SK-N-SH (cell line): ENCODE results near the gene GALNT14. TPM values are rescaled to one million over a fixed set of nuclear protein-coding genes. Genes with fewer than 3 reads are reported as not detected.

Source experiments
- CTCF ChIA-PET: fragments of 300-600, 350-600 bp; formaldehyde crosslinking; extraction: SDS; loops from one replicate; lab custom pipeline; 2021; lab: Yijun Ruan, JAX
- POLR2A ChIA-PET: fragments of 350-600 bp; sonication (Branson Sonifier 250); formaldehyde crosslinking; extraction: SDS; loops from one replicate; lab custom pipeline; 2020; ENCODE audit warnings: antibody characterized with exemption, inconsistent platforms; lab: Yijun Ruan, JAX
- DNase-seq: peaks from one replicate; pipeline ENCODE4 v3.0.0; 2012
- H2AFZ ChIP-seq: fragments of 200-600 bp; sonication (generic); 2 replicates; pipeline ENCODE4 v1.8.1; 2016; ENCODE audit warnings: antibody characterized with exemption, mild to moderate bottlenecking, low read depth
- H3F3A ChIP-seq: fragments of 200-600 bp; sonication (generic); replicated peaks from 2 replicates; pipeline ENCODE3; 2016; ENCODE audit warnings: antibody characterized with exemption, mild to moderate bottlenecking; ENCODE audit not compliant: insufficient read depth
- H3K27ac ChIP-seq, 2 experiments: fragments of 200-500 bp in 1 of 2; fragments of 200-600 bp in 1 of 2; sonication (Bioruptor generic) in 1 of 2; sonication (generic), shearing (Covaris generic) in 1 of 2; 2 replicates each; pipeline versions ENCODE4 v1.5.1 to v1.6.1; 2014 to 2016; ENCODE audit warnings: low read depth in 2 of 2, inconsistent platforms in 1 of 2, low read length in 1 of 2, mild to moderate bottlenecking in 1 of 2, mixed read lengths in 1 of 2
- H3K27me3 ChIP-seq: fragments of 200-600 bp; sonication (generic), shearing (Covaris generic); 2 replicates; pipeline ENCODE4 v1.6.1; 2016; ENCODE audit warnings: mixed run types; ENCODE audit not compliant: insufficient read depth
- H3K36me3 ChIP-seq, 2 experiments: fragments of 200-500 bp in 1 of 2; fragments of 200-600 bp in 1 of 2; sonication (Bioruptor generic) in 1 of 2; sonication (generic) in 1 of 2; replicated peaks in 1 of 2; 2 replicates each; pipeline versions ENCODE3 to v1.5.1; 2014 to 2016; ENCODE audit warnings: low read length in 1 of 2, mild to moderate bottlenecking in 1 of 2; ENCODE audit not compliant: insufficient read depth in 2 of 2, control insufficient read depth in 1 of 2
- H3K4me1 ChIP-seq, 2 experiments: fragments of 200-500 bp in 1 of 2; fragments of 200-600 bp in 1 of 2; sonication (Bioruptor generic) in 1 of 2; sonication (generic), shearing (Covaris generic) in 1 of 2; 2 replicates each; pipeline versions ENCODE4 v1.5.1 to v1.6.1; 2014 to 2016; ENCODE audit warnings: low read depth in 1 of 2, low read length in 1 of 2, mixed run types in 1 of 2; ENCODE audit not compliant: insufficient read depth in 2 of 2, control insufficient read depth in 1 of 2
- H3K4me2 ChIP-seq: fragments of 200-600 bp; sonication (generic), shearing (Covaris generic); 2 replicates; pipeline ENCODE4 v1.6.1; 2017; ENCODE audit warnings: mixed run types
- H3K4me3 ChIP-seq, 2 experiments: fragments of 200-500 bp in 1 of 2; fragments of 200-600 bp in 1 of 2; sonication (Bioruptor generic) in 1 of 2; sonication (generic), shearing (Covaris generic) in 1 of 2; 2 replicates each; pipeline versions ENCODE4 v1.5.1 to v1.8.1; 2014 to 2016; ENCODE audit warnings: low read depth in 2 of 2, inconsistent platforms in 1 of 2, low read length in 1 of 2, mild to moderate bottlenecking in 1 of 2, mixed read lengths in 1 of 2, moderate library complexity in 1 of 2
- H3K79me2 ChIP-seq: fragments of 200-600 bp; sonication (generic); 2 replicates; pipeline ENCODE4 v1.8.1; 2017; ENCODE audit warnings: mild to moderate bottlenecking; ENCODE audit not compliant: insufficient read depth
- H3K9ac ChIP-seq: fragments of 200-600 bp; sonication (generic); 2 replicates; pipeline ENCODE4 v1.6.1; 2017; ENCODE audit warnings: mixed run types
- H3K9me2 ChIP-seq: fragments of 200-600 bp; sonication (generic); 2 replicates; pipeline ENCODE4 v1.6.1; 2017; ENCODE audit warnings: mixed run types
- H3K9me3 ChIP-seq: fragments of 200-600 bp; sonication (generic); 2 replicates; pipeline ENCODE4 v1.6.1; 2017; ENCODE audit warnings: mixed run types, mild to moderate bottlenecking, moderate library complexity
- H4K20me1 ChIP-seq: fragments of 200-600 bp; sonication (generic); 2 replicates; pipeline ENCODE4 v1.6.1; 2017; ENCODE audit warnings: mild to moderate bottlenecking, mixed run types; ENCODE audit not compliant: insufficient read depth
- CHD2 ChIP-seq: fragments of 150-350 bp; IDR thresholded peaks from 2 replicates; pipeline ENCODE4 v1.6.1; 2018; ENCODE audit warnings: low read length; ENCODE audit not compliant: partially characterized antibody
- FOSL2 ChIP-seq: IDR thresholded peaks from 2 replicates; pipeline ENCODE4 v1.4.0; 2012; ENCODE audit warnings: low read depth, mild to moderate bottlenecking, moderate library complexity, borderline replicate concordance
- FOXM1 ChIP-seq: IDR thresholded peaks from 2 replicates; pipeline ENCODE4 v1.4.0; 2012; ENCODE audit warnings: low read depth, mild to moderate bottlenecking
- GABPA ChIP-seq: IDR thresholded peaks from 2 replicates; pipeline ENCODE4 v1.4.0; 2012; ENCODE audit warnings: low read depth, mild to moderate bottlenecking
- GATA2 ChIP-seq: sonication (generic); formaldehyde crosslinking; IDR thresholded peaks from 2 replicates; pipeline ENCODE4 v1.5.0; 2020; ENCODE audit warnings: mild to moderate bottlenecking, missing genetic modification reagents
- RAD21 ChIP-seq: IDR thresholded peaks from 2 replicates; pipeline ENCODE4 v1.6.1; 2012; ENCODE audit warnings: mild to moderate bottlenecking, low read length
- RCOR1 ChIP-seq: fragments of 150-350 bp; IDR thresholded peaks from 2 replicates; pipeline ENCODE4 v1.6.1; 2017; ENCODE audit warnings: antibody characterized with exemption, low read length
- RFX5 ChIP-seq: IDR thresholded peaks from 2 replicates; pipeline ENCODE4 v1.6.1; 2012; ENCODE audit warnings: mild to moderate bottlenecking, improper control_type of control experiment, low read length
- TCF12 ChIP-seq: IDR thresholded peaks from 2 replicates; pipeline ENCODE4 v1.4.0; 2012
- TEAD4 ChIP-seq: IDR thresholded peaks from 2 replicates; pipeline ENCODE4 v1.4.0; 2012; ENCODE audit warnings: mild to moderate bottlenecking, borderline replicate concordance; ENCODE audit not compliant: insufficient read depth
- YY1 ChIP-seq: IDR thresholded peaks from 2 replicates; pipeline ENCODE4 v1.4.0; 2012; ENCODE audit warnings: low read depth, mild to moderate bottlenecking
- WGBS: methylation state at CpG from one replicate; pipeline ENCODE4 v1.1.6; 2017; ENCODE audit warnings: low lambda C conversion rate; 5-methylcytosine and 5-hydroxymethylcytosine counted together
- polyA plus RNA-seq, 3 experiments: library from polyadenylated mRNA; depleted of rRNA; stranded (reverse); fragments of >200 nt; gene quantifications; 2 replicates each; pipeline ENCODE4 v1.2.3, GENCODE V29; 2012
- TF ChIP-seq, protein P1 (sequence below): IDR thresholded peaks from 2 replicates; pipeline ENCODE4 v1.4.0; 2012; ENCODE audit warnings: low read depth, borderline replicate concordance

Gene GALNT14
- polyA plus RNA-seq, 1 of the 3 experiments (the other 2 are of a cell fraction) = 1.6 TPM

DNA sequence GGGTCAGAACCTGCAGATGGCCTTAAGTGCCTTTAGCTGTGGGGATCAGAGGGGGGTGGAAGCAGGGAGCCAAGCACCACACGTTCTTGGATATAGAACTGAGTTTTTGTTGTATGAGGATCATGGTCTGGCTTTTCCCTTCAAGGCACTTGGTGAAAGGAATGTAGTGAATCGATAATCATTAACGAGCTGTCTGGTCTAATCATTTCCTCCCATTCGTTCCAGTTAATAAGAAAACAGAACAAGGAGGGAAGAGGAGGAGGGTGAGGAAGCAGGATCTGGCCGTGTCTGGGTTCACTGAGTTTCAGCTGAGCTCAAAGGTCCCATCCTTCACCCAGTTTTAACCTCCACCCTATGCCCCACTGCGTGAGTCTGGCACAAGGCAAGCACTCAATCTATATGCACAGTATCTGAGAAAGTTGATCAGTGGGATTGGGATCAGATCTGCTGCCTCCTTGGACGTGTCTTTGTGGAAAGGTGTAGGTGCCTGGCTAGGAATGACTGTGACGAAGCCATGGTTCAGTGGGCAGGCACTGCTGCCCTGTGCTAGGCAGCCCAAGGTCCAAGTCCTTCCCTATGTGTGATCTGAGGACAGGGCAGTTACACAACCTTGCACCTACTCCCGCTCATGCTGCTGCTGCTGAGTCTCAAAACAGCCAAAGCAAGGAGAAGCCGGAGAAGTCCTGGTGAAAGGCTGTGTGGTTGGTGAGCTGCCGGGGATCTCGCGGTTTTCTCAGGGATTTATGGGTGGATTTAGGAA, 54.8 kb downstream of the GALNT14 start:
- Histone ChIP-seq H2AFZ (no peak overlapping the region), H3K9ac (no peak overlapping the region), H4K20me1 (no peaks in the 10 kb centered on the region), H3K9me3 (no peaks in the 10 kb centered on the region), H3K9me2 (no peaks in the 10 kb centered on the region), H3K27me3 (no peaks in the 10 kb centered on the region), H3K4me1 (peaks cover 0 to 4% of the 10 kb centered on the region in 2 experiments; a peak in 1 of 4 replicates), H3K4me3 (no peak overlapping the region), H3F3A (no peaks in the 10 kb centered on the region), H3K27ac (no peak overlapping the region), H3K79me2 (no peaks in the 10 kb centered on the region), H3K36me3 (no peaks in the 10 kb centered on the region), H3K4me2 (no peak overlapping the region)
- CTCF ChIA-PET = interaction anchor here (0.6 to 3.2 kb wide), 5 partner anchors 9 to 150 kb away, joined by 3 to 12 read pairs (median 5); partner anchors contain the start of genes EHD3 and GALNT14
- 50% methylated on average over 13 of the region's 13 CpGs for WGBS
- DNase-seq = no peak
- POLR2A ChIA-PET = no interaction called here
- no peak for TF ChIP-seq GABPA
- TF ChIP-seq TEAD4 = no peak
- no peak for TF ChIP-seq TCF12
- TF ChIP-seq RCOR1 = no peak
- no peak for TF ChIP-seq RAD21
- TF ChIP-seq, protein P1, sequence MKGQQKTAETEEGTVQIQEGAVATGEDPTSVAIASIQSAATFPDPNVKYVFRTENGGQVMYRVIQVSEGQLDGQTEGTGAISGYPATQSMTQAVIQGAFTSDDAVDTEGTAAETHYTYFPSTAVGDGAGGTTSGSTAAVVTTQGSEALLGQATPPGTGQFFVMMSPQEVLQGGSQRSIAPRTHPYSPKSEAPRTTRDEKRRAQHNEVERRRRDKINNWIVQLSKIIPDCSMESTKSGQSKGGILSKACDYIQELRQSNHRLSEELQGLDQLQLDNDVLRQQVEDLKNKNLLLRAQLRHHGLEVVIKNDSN = no peak

DNA sequence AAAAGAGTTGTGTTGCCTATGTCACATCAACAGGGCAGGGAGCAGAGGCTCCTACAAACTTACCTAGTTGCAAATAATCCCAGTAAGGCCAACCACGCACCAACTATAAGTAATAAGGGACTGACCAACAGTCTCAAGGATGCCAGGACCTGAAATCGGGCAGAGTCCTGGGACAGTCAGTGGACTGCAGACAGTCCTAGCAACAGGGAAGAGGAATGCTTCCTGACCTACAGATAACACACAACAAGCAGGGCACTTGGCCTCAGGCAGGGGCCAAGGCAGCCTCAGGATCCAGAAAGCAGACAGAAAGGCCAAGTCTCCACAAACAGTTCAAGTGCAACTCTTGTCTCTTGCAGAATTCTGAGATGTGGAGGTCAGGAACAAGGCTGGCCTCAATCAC, 56.2 kb downstream of the GALNT14 start:
- Histone ChIP-seq H3K9me3 (no peaks in the 10 kb centered on the region), H3K9me2 (no peaks in the 10 kb centered on the region), H2AFZ (no peak overlapping the region), H3K4me2 (no peak overlapping the region), H3K27me3 (no peaks in the 10 kb centered on the region), H3K9ac (no peak overlapping the region), H3K36me3 (no peaks in the 10 kb centered on the region), H4K20me1 (no peaks in the 10 kb centered on the region), H3K4me1 (peaks cover 0 to 4% of the 10 kb centered on the region in 2 experiments; a peak in 1 of 4 replicates), H3K27ac (no peak overlapping the region), H3F3A (no peaks in the 10 kb centered on the region), H3K79me2 (no peaks in the 10 kb centered on the region), H3K4me3 (no peak overlapping the region)
- CTCF ChIA-PET = interaction anchor here (2.0 kb wide), 1 partner anchor 151 kb away, joined by 5 read pairs; the partner anchor contains the start of gene EHD3
- POLR2A ChIA-PET = no interaction called here
- WGBS = 56% methylated on average over 2 of the region's 2 CpGs
- TF ChIP-seq FOXM1 (no peak), RCOR1 (no peak), GATA2 (CRISPR knock-in tag) (no peak), CHD2 (no peak), RFX5 (no peak), FOSL2 (no peak), YY1 (no peak)
- DNase-seq = no peak
